Measurements from ENCODE around the gene KLHL7.

DNA sequence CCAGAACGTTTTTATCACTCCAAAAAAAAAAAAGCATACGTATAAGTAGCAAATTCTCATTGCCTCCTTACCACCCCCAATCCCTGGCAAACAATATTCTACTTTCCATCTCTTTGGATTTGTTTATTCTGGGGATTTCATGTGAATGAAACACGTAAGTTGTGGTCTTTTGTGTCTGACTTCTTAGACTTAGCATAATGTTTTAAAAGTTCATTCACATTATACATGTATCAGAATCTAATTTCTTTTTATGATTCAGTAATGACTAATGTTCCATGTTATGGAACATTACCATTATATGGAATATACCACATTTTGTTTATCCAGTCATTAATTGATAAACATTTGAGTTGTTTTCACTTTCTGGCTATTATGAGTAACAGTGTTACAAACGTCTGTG is 12.5 kb upstream of the KLHL7 start:
- TF ChIP-seq BCL6 (CRISPR knock-in tag; IDR thresholded peaks at IDR 0.05) (no peak), ZZZ3 (IDR thresholded peaks at IDR 0.05) (no peak), STAT5A (IDR thresholded peaks at IDR 0.05; ENCODE audit: borderline replicate concordance, low read length) (no peak), CREM (IDR thresholded peaks at IDR 0.05; ENCODE audit: low read depth) (no peak), ZFP30 (CRISPR knock-in tag; IDR thresholded peaks at IDR 0.05; ENCODE audit: borderline replicate concordance) (no peak), HMG20A (CRISPR knock-in tag; conservative IDR thresholded peaks at IDR 0.05) (no peak), ZFP36 (IDR thresholded peaks at IDR 0.05; ENCODE audit: low read depth, low read length, partially characterized antibody) (no peak), PHF21A (IDR thresholded peaks at IDR 0.05; ENCODE audit: borderline replicate concordance, low read depth) (no peak), CBX5 (IDR thresholded peaks at IDR 0.05; ENCODE audit: borderline replicate concordance, low read depth) (no peak), ZBTB33 (CRISPR knock-in tag; IDR thresholded peaks at IDR 0.05) (no peak)
- TF ChIP-seq, protein P1, sequence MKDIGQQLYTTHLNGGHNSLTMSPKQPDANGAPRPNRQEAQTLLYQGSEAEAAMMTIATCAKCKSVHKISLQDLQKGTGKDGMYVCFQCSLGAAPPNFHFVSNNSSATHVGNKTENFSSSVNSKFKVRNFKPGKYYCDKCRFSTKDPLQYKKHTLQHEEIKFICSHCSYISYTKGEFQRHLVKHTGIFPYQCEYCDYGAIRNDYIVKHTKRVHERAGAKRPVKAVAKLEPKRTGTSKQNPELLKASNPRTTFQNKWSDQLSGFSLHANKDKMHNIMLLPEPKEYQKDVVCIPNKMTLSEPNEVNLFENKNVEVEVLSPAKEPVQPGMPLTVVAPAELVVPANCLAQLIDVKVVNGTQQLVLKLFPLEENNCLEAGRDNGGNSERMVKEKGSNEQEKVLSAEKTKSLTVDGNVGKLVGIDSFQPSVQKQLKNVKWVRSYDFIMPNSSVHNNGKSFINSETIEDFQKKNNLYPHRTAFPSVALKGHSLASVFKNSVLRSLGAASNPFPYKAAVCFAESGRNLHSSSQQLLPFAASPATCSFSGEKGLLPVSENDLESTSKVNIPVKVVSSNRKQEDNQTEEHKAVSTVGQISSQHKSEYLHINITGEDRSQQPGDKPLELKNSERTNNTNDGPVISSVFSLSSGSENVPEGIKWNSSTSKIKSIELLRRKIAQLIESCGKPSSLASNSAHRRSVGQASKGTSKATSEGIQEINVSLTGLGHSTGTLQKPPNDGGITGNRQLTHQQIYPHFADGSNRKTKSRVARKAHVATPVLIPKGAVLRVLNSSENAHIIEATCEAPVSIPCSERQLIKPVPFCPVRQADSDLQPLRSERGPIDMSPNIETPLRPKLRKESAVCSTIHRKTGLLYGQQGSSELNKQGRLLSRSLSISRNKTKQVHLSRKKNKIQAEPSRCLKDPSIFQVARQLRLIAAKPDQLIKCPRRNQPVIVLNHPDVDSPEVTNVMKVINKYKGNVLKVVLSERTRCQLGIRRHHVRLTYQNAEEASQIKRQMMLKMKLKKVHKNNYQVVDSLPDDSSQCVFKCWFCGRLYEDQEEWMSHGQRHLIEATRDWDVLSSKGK (CRISPR knock-in tag; IDR thresholded peaks at IDR 0.05) = no peak
- TF ChIP-seq, protein P2, sequence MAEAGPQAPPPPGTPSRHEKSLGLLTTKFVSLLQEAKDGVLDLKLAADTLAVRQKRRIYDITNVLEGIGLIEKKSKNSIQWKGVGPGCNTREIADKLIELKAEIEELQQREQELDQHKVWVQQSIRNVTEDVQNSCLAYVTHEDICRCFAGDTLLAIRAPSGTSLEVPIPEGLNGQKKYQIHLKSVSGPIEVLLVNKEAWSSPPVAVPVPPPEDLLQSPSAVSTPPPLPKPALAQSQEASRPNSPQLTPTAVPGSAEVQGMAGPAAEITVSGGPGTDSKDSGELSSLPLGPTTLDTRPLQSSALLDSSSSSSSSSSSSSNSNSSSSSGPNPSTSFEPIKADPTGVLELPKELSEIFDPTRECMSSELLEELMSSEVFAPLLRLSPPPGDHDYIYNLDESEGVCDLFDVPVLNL (CRISPR knock-in tag; IDR thresholded peaks at IDR 0.05; ENCODE audit: low read depth) = no peak
- TF ChIP-seq, protein P3, sequence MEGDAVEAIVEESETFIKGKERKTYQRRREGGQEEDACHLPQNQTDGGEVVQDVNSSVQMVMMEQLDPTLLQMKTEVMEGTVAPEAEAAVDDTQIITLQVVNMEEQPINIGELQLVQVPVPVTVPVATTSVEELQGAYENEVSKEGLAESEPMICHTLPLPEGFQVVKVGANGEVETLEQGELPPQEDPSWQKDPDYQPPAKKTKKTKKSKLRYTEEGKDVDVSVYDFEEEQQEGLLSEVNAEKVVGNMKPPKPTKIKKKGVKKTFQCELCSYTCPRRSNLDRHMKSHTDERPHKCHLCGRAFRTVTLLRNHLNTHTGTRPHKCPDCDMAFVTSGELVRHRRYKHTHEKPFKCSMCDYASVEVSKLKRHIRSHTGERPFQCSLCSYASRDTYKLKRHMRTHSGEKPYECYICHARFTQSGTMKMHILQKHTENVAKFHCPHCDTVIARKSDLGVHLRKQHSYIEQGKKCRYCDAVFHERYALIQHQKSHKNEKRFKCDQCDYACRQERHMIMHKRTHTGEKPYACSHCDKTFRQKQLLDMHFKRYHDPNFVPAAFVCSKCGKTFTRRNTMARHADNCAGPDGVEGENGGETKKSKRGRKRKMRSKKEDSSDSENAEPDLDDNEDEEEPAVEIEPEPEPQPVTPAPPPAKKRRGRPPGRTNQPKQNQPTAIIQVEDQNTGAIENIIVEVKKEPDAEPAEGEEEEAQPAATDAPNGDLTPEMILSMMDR (IDR thresholded peaks at IDR 0.05 in 2 of 3, conservative IDR thresholded peaks at IDR 0.05 in 1 of 3; ENCODE audit: insufficient read depth in 2 of 3, low read depth in 1 of 3, low read length in 3 of 3) = no peak

Measured in K562 (cell line).